Calu3 (cell line): ENCODE data around the gene OSTF1. TPM values are rescaled to one million over a fixed set of nuclear protein-coding genes. Genes with fewer than 3 reads are reported as not detected.

Experiments used
- BruUV-seq: library from RNA; stranded (reverse); fragments of 400-500 nt; replicated peaks from 2 replicates; lab custom pipeline; 2021; lab: Mats Ljungman, UMichigan
- CTCF ChIA-PET: fragments of 300-600 bp; sonication (Branson Sonifier 250); formaldehyde crosslinking; loops from one replicate; lab custom pipeline; 2022; ENCODE audit warnings: antibody characterized with exemption; lab: Charles Lee
- DNase-seq: peaks from one replicate; pipeline ENCODE4 v3.0.0; 2022
- H3K27ac Mint-ChIP-seq: one replicate; pipeline ENCODE4 v1.8.0; 2022; ENCODE audit warnings: mixed read lengths; ENCODE audit not compliant: unreplicated experiment
- H3K27me3 Mint-ChIP-seq: one replicate; pipeline ENCODE4 v1.8.0; 2022; ENCODE audit warnings: mixed read lengths; ENCODE audit not compliant: unreplicated experiment
- H3K36me3 Mint-ChIP-seq: one replicate; pipeline ENCODE4 v1.8.0; 2022; ENCODE audit warnings: mild to moderate bottlenecking, moderate library complexity, mixed read lengths; ENCODE audit not compliant: insufficient read depth, unreplicated experiment
- H3K4me1 Mint-ChIP-seq: one replicate; pipeline ENCODE4 v1.8.0; 2022; ENCODE audit warnings: mild to moderate bottlenecking, low read depth, mixed read lengths; ENCODE audit not compliant: unreplicated experiment
- H3K4me3 Mint-ChIP-seq: one replicate; pipeline ENCODE4 v1.8.0; 2022; ENCODE audit warnings: mild to moderate bottlenecking, low read depth, moderate library complexity, mixed read lengths; ENCODE audit not compliant: unreplicated experiment
- H3K9me3 Mint-ChIP-seq: one replicate; pipeline ENCODE4 v1.8.0; 2022; ENCODE audit warnings: low read depth, mixed read lengths; ENCODE audit not compliant: unreplicated experiment
- CTCF ChIP-seq: fragments of 200-600 bp; IDR thresholded peaks from one replicate; pipeline ENCODE4 v1.8.0; 2022; ENCODE audit warnings: antibody characterized with exemption; ENCODE audit not compliant: unreplicated experiment
- intact Hi-C: fragments of 100-400 bp; cut with micrococcal nuclease; formaldehyde crosslinking; loops from one replicate; pipeline ENCODE4 v1.10.0; 2022; ENCODE audit not compliant: unreplicated experiment
- total RNA-seq: library from RNA; stranded (reverse); gene quantifications from 2 replicates; pipeline ENCODE4 v1.2.3, GENCODE V29; 2022

The OSTF1 gene
- total RNA-seq, 1 experiment from 2014 or later: 29.7 TPM

DNA sequence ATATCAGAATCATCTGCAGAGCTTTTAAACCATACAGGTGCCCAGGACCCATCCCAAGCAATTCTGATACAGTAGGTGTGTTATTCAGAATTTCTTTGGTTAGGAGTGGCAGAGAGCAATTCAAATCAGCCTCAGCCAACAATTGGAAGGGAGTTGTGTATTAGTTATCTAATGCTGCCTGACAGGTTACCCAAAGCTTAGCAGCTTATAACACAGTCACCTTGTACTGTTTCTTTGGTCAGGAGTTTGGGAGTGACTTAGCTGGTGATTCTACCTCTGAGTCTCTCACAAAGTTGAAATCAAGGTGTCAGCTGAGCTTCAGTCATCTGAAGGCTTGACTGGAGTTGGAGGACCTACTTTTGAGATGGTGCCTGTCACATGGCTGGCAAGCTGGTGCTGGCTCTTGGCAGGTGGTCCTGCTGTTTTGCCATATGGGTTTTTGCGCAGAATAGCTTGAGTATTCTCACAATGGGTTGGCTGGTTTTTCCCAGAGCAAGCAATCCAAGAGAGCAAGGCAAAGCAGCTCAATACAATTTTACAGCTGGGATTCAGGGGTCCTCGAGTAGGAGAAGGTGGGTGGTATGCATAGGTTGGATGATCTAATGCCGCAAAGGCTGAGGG lies 41.5 kb upstream of the OSTF1 start:
- Mint-ChIP-seq H3K9me3 (no peaks in the 10 kb centered on the region), H3K4me3 (no peak overlapping the region), H3K36me3 (no peaks in the 10 kb centered on the region), H3K27ac (no peak overlapping the region), H3K4me1 (no peaks in the 10 kb centered on the region), H3K27me3 (peaks cover 20% of the 10 kb centered on the region)
- CTCF ChIA-PET: interaction anchor here (0.8 kb wide), 1 partner anchor 9 kb away, joined by 6 read pairs; no protein-coding TSS in a partner anchor
- no peak for TF ChIP-seq CTCF
- no TSS peak for BruUV-seq
- DNase-seq: no peak
- intact Hi-C loops: no loop called here

DNA sequence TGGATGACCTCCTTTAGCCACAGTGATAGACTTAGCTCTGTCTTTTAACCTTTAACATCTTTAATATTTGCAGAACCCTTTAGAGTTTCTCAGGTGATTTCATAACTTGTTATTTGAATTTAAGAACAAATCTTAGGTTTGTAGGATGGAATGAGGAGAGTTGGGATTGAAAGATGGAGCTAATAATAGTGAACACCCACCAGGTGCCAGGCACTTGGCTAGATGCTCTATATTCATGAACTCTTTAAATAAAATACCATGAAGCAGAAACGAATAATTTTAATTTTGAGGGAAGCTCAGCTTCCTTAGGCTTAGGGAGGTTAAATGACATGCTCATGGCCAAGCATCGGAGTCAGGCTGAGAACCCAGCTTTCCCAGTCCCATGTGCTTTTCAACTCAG lies 40.8 kb upstream of the OSTF1 start:
- Mint-ChIP-seq H3K36me3 (no peaks in the 10 kb centered on the region), H3K27ac (no peak overlapping the region), H3K9me3 (no peaks in the 10 kb centered on the region), H3K4me3 (no peak overlapping the region), H3K4me1 (no peaks in the 10 kb centered on the region), H3K27me3 (peaks cover 20% of the 10 kb centered on the region)
- intact Hi-C loops: no loop called here
- CTCF ChIA-PET: no interaction called here
- no TSS peak for BruUV-seq
- no peak for TF ChIP-seq CTCF
- DNase-seq: no peak

DNA sequence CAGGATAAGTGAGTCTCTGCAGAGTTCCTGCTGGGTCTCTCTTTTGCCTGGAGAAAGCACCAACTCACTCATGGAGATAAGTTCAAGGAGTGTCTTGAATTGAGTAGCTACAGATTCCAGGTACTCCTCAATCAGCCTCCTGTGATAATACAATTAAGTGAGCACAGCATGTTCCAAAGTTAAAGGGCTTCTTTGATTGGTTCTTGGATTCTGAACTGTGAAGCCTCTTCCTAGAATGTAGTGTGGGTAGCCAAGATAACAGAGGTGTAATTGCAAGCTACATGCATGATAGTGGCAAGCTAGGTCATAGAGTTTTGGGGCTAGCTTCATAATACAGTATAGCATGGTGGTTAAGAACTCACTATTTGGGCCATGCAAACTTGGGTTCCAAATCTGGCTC lies 37.0 kb upstream of the OSTF1 start:
- no peaks in the 10 kb centered on the region for H3K4me1 Mint-ChIP-seq
- no peak overlapping the region for H3K27ac Mint-ChIP-seq
- intact Hi-C loops: no loop called here
- no peak for DNase-seq
- CTCF ChIA-PET: no interaction called here
- H3K36me3 Mint-ChIP-seq: no peaks in the 10 kb centered on the region
- no peak overlapping the region for H3K4me3 Mint-ChIP-seq
- no peaks in the 10 kb centered on the region for H3K9me3 Mint-ChIP-seq
- no peak for TF ChIP-seq CTCF
- no TSS peak for BruUV-seq
- H3K27me3 Mint-ChIP-seq: no peaks in the 10 kb centered on the region

DNA sequence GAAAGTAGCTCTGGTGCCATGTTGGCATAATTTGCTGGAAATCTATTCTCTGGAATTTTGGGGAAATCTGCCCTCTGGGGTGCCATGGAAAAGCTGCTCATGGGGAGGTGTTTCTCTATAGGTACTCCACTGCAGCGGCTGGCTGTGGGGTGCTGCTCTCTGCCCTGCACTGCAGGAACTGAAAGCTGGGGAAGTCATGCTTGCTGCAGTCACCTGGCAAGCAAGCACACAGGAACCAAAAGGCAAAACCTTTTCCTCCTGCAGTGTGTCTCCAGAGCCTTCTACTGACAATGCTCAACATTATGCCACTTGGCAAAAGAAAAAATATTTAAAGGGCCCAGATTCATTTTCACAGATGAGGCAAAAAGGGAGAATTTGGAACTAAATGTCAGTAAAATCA lies 34.4 kb upstream of the OSTF1 start:
- intact Hi-C loops: no loop called here
- BruUV-seq: no TSS peak
- H3K4me3 Mint-ChIP-seq: no peak overlapping the region
- CTCF ChIA-PET: no interaction called here
- H3K27ac Mint-ChIP-seq: no peak overlapping the region
- no peaks in the 10 kb centered on the region for H3K9me3 Mint-ChIP-seq
- no peaks in the 10 kb centered on the region for H3K36me3 Mint-ChIP-seq
- TF ChIP-seq CTCF: no peak
- H3K4me1 Mint-ChIP-seq: no peaks in the 10 kb centered on the region
- no peaks in the 10 kb centered on the region for H3K27me3 Mint-ChIP-seq
- no peak for DNase-seq
